Embryonic facial prominence (tissue), 1 donor: ENCODE data around the gene NCOR1.
"Not testable (repeated sequence)": the region's sequence is repeated elsewhere in the genome, so short reads cannot be mapped to it uniquely, and the experiment has no call there.

ENCODE experiments used
- DNase-seq: peaks from one replicate; pipeline ENCODE4 v3.0.0-alpha.2; 2016; ENCODE audit errors: extremely low spot score

NCOR1 gene

GRCh38 chr17:16215273-16215964 lies at the start of gene NCOR1:
NCOR1 (minus strand) TSS chr17:16215534; CDS start chr17:16194569, 20,965 bp downstream.
- DNase-seq = peak; percentile 85

DNA sequence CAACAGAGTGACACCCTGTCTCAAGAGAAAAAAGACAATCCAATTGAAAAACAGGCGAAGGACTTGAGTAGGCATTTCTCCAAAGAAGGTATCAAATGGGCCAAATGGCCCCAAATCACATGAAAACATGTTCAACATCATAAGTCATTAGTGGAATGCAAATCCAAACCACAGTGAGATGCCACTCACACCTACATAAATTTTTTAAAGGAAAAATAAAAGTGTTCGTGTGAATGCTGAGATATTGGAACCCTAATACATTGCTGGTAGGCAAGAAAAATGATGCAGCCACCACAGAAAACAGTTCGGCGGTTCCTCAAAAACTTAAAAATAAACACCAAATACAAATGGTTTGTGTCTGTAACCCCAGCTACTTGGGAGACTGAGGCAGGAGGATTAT lies 46.9 kb upstream of the NCOR1 start:
- DNase-seq = no peak

DNA sequence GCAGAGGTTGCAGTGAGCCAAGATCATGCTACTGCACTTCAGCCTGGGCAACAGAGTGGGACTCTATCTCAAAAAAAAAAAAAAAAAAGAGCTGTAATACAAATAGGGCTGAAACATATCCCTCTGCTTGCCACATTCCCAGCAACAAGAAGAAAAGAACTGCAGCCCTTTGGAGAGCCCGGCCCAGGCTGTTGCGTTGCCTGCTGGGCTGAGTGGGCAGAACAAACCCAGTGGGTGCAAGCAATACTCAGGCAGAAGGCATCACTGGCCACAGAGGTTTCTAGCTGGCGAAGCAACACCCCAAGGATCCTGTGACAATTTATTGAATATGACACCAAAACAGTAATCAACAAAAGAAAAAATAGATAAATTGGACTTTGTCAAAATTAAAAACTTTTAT lies 45.7 kb upstream of the NCOR1 start:
- no peak for DNase-seq

DNA sequence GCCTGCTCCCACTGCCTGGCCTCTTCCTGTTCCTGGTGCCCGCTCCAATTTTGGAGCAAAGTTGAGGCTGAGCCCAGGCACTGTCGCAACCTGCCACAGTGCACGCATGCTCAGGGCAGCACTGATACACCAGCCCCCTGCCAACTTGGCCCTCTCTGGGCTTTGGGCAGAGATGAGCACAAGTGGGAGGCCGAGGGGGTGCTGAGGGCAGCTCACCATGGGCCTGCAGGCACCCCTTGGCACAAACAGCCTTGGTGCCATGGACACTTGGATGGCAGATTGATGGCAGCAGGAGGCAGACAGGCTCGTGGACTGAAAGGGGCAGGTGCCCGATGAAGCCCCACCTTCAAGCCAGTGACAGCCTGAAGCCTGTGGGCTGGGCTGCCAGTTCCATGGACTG lies 44.6 kb upstream of the NCOR1 start:
- no peak for DNase-seq

DNA sequence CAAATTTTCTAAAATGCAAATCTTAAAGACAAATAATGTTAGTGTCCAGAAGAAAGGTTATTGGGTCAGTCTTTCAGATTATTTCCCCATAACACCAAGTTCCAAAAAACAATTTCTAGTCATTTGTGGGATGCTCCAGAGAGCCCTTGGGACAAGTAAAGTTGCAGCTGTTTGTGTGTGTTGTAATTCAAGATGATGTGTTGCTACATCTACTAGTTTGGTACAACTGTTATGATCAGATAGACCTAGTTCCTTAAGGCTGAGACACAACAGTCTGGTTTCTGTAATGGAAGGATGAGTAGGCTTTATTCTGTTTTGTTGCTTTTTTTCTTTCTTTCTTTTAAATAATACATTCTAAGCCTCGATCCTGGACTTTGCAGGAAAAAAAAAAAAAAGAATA lies 43.6 kb upstream of the NCOR1 start:
- DNase-seq = no peak

- no peak for DNase-seq
Observed at GRCh38 chr17:16255481-16255921, 40.2 kb upstream of the NCOR1 start.

DNA sequence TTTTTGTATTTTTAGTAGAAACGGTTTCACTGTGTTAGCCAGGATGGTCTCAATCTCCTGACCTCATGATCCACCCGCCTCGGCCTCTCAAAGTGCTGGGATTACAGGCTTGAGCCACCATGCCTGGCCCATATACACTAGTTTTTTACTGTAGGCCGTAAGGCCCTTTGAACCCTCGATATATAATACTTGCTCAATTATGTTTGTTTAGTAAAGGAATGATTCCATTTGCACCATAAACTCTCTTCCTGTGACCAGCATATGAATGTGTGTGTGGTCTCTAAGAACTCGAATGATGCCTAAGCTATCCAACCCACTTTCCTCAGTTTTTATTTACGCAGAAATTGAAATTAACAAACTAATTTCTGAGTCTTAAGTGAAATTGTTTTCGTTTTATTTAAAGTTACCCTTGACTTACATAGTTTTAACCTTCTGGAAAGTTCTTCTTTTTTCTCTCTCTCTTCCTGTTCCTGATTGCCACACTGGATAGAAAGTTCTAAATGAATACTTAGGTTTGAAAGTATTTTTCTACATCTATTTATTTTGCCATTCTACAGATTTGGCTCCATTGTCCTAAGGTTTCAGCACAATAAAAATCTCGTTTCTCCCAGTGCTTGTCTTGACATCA lies 39.6 kb upstream of the NCOR1 start:
- DNase-seq = no peak

- no peak for DNase-seq
Observed at GRCh38 chr17:16251556-16251955, 36.2 kb upstream of the NCOR1 start.

DNA sequence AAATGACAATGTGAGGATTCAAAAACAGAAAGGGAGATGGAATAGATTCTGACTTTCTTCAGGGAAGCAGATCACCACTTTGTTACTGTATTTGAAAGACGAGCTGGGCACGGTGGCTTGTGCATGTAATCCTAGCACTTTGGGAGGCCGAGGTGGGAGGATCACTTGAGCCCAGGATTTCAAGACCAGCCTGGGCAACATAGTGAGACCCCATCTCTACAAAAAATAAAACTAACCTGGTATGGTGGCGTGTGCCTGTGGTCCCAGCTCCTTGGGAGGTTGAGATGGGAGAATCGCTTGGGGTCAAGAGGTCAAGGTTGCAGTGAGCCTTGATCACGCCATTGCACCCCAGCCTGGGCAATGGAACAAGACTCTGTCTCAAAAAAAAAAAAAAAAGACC lies 35.7 kb upstream of the NCOR1 start:
- no peak for DNase-seq

GRCh38 chr17:16250635-16251034 lies 35.3 kb upstream of the NCOR1 start:
- no peak for DNase-seq

- DNase-seq = no peak
Observed at GRCh38 chr17:16247586-16247984, 32.3 kb upstream of the NCOR1 start.

DNA sequence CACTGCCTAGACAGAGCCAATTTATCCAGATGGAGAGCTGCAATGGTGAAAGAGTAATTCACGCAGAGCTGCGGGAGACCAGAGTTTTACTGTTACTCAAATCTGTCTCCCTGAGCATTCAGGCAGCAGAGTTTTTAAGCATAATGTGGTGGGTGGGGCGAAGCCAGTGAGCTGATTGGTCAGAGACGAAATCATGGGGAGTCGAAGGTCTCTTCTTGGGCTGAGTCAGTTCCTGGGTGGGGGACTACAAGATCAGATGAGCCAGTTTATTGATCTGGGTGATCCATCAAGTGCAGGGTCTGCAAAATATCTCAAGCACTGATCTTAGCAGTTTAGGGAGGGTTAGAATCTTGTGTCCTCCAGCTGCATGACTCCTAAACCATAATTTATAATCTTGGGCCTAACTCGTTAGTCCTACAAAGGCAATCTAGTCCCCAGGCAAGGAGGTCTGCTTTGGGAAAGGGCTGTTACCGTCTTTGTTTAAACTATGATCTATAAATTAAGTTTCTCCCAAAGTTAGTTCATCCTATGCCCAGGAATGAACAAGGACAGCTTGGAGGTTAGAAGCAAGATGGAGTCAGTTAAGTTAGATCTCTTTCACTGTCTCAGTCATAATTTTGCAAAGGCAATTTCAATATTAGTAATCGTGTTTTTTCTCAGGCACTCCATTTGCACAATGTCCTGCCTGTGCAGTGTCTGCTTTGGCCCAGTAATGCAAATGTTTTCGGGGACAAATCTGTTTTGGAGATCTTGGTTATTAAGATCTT lies 28.6 kb upstream of the NCOR1 start:
- no peak for DNase-seq

GRCh38 chr17:16243385-16243784 lies 28.1 kb upstream of the NCOR1 start:
- DNase-seq = no peak

- no peak for DNase-seq
Observed at GRCh38 chr17:16241906-16242399, 26.6 kb upstream of the NCOR1 start.

GRCh38 chr17:16239931-16240330 lies 24.6 kb upstream of the NCOR1 start:
- DNase-seq = no peak

- DNase-seq = no peak
Observed at GRCh38 chr17:16232391-16232790, 17.1 kb upstream of the NCOR1 start.

DNA sequence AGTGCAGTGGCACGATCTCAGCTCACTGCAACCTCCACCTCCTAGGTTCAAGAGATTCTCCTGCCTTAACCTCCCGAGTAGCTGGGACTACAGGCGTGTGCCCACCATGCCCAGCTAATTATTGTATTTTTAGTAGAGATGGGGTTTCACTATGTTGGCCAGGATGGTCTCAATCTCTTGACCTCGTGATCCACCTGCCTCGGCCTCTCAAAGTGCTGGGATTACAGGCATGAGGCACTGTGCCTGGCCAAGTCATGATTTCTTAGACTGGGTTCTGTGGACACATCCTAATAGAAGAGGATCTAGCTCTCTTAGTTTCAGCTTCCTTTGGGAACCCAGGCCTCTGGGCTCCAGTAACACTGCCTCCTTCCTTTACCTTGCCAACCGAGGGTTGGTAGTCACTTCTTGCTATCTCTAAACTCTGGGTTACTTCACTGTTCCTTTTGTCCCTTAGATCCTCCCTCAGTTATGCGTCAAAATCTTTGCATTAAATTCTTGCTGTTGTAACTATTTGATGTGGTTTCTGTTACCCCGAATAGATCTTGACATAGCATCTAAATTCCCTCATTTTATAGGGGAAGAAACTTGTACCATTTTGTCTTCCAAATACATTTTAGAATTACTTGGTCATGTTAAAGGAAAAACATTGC lies 14.7 kb upstream of the NCOR1 start:
- not testable (repeated sequence) for DNase-seq

GRCh38 chr17:16222406-16222805 lies 7.1 kb upstream of the NCOR1 start:
- no peak for DNase-seq

GRCh38 chr17:16217002-16217635 lies 1.8 kb upstream of the NCOR1 start, which contains the start of gene PIGL:
PIGL (plus strand) TSS chr17:16217210; CDS start chr17:16217227, 17 bp downstream.
- DNase-seq = peak; percentile 82

DNA sequence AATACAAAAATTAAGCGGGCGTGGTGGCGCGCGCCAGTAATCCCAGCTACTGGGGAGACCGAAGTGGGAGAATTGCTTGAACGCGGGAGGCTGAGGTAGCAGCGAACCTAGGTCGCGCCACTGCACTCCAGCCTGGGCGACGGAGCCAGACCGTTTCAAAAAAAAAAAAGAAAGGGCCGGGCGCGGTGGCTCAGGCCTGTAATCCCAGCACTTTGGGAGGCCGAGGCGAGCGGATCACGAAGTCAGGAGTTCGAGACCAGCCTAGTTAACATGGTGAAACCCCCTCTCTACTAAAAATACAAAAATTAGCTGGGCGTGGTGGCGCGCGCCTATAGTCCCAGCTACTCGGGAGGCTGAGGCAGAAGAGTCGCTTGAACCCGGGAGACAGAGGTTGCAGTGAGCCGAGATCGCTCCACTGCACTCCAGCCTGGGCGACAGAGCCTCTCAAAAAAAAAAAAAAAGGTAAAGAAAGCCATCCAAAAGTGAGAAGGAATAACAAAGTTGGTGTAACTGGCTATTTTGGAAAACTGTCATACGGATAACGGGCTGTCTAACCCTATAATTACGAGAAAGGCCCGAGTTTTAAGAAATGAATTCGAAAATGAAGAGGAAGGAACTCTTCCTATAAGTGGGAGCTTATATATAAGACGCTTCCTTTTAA lies 1.1 kb upstream of the NCOR1 start:
- not testable (repeated sequence) for DNase-seq

- no peak for DNase-seq
Observed at GRCh38 chr17:16215965-16216316, 607 bp upstream of the NCOR1 start.
